Sigmoid colon (tissue), 7 donors: ENCODE measurements around the gene MAP3K2. TPM values are rescaled to one million over a fixed set of nuclear protein-coding genes. Genes with fewer than 3 reads are reported as not detected.

Experiments used
- DNase-seq: peaks from one replicate; pipeline ENCODE4 v3.0.0-alpha.2; 2019
- H3K27ac ChIP-seq, 4 donors: fragments of 200-600 bp; sonication (generic); one replicate each; pipeline ENCODE4 v1.5.1; 2016 to 2019; ENCODE audit warnings: mild to moderate bottlenecking in 1 of 4
- H3K27me3 ChIP-seq, 3 donors: fragments of 200-600 bp; sonication (generic); one replicate each; pipeline ENCODE4 v1.5.1; 2019; ENCODE audit warnings: mild to moderate bottlenecking in 1 of 3
- H3K36me3 ChIP-seq, 4 donors: fragments of 200-600 bp; sonication (generic); one replicate each; pipeline ENCODE4 v1.5.1; 2016 to 2019
- H3K4me1 ChIP-seq, 4 donors: fragments of 200-600 bp; sonication (generic); one replicate each; pipeline ENCODE4 v1.5.1; 2017 to 2019
- H3K4me3 ChIP-seq, 4 donors: fragments of 200-600 bp; sonication (generic); one replicate each; pipeline ENCODE4 v1.5.1; 2017 to 2019; ENCODE audit warnings: mild to moderate bottlenecking in 2 of 4, moderate library complexity in 1 of 4
- H3K9me3 ChIP-seq, 4 donors: fragments of 200-600 bp in 3 of 4; sonication (generic) in 3 of 4; one replicate each; pipeline versions ENCODE4 v1.5.1 to v1.6.1; 2013 to 2019
- EP300 ChIP-seq, 4 donors: sonication (generic); formaldehyde crosslinking; IDR thresholded peaks; one replicate each; pipeline ENCODE4 v1.6.1; 2017; ENCODE audit warnings: antibody characterized with exemption in 4 of 4
- POLR2A ChIP-seq, 2 donors: fragments of 450-650 bp; IDR thresholded peaks; one replicate each; pipeline ENCODE4 v1.6.1; 2016; ENCODE audit warnings: antibody characterized with exemption in 2 of 2, mild to moderate bottlenecking in 2 of 2, moderate library complexity in 2 of 2
- POLR2AphosphoS5 ChIP-seq, 4 donors: sonication (generic); formaldehyde crosslinking; IDR thresholded peaks; one replicate each; pipeline ENCODE4 v1.6.1; 2017; ENCODE audit warnings: antibody characterized with exemption in 4 of 4
- WGBS, 2 donors: extraction: QIAGEN DNeasy Blood & Tissue Kit; methylation state at CpG; one replicate each; pipeline ENCODE4 v1.1.7; 2013; 5-methylcytosine and 5-hydroxymethylcytosine counted together
- intact Hi-C: fragments of 100-400 bp; cut with DNase I; formaldehyde crosslinking; loops from one replicate; pipeline ENCODE4 v1.15.1; 2023
- polyA plus RNA-seq, 3 donors: library from polyadenylated mRNA; stranded (reverse); fragments of 200-250 nt; gene quantifications; one replicate each; pipeline ENCODE4 v1.2.3, GENCODE V29; 2013
- total RNA-seq, 4 donors: library from RNA; depleted of rRNA; stranded (reverse); fragments of >200 nt; gene quantifications; one replicate each; pipeline ENCODE4 v1.1.0, GENCODE V29; 2016
- TF ChIP-seq, protein P1 (sequence below), 4 experiments: fragments of 450-650 bp in 3 of 4; fragments of 200-600 bp in 1 of 4; IDR thresholded peaks; one replicate each; pipeline ENCODE4 v1.5.1; 2016 to 2019; ENCODE audit warnings: antibody characterized with exemption in 4 of 4, mild to moderate bottlenecking in 3 of 4, moderate library complexity in 2 of 4
- donor health status: healthy with polysubstance abuse.
- donor health status: Bipolar disorder and iron deficiency.
- donor health status: healthy.

MAP3K2 gene, protein sequence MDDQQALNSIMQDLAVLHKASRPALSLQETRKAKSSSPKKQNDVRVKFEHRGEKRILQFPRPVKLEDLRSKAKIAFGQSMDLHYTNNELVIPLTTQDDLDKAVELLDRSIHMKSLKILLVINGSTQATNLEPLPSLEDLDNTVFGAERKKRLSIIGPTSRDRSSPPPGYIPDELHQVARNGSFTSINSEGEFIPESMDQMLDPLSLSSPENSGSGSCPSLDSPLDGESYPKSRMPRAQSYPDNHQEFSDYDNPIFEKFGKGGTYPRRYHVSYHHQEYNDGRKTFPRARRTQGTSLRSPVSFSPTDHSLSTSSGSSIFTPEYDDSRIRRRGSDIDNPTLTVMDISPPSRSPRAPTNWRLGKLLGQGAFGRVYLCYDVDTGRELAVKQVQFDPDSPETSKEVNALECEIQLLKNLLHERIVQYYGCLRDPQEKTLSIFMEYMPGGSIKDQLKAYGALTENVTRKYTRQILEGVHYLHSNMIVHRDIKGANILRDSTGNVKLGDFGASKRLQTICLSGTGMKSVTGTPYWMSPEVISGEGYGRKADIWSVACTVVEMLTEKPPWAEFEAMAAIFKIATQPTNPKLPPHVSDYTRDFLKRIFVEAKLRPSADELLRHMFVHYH
- total RNA-seq, result 10 to 100 TPM; 39.9 to 52.2 (median 47.7) TPM
- polyA plus RNA-seq, result 10 to 100 TPM in 1 of 3 donors, 1 to 10 TPM in 2; 9.0 to 10.4 (median 9.2) TPM

- peak; percentile 97 for DNase-seq
- TF ChIP-seq POLR2A (IDR thresholded peaks at IDR 0.05) (peak; percentile 66 to 71), EP300 (IDR thresholded peaks at IDR 0.05) (peak in 2 of 4 donors; percentile 55 to 95), POLR2AphosphoS5 (IDR thresholded peaks at IDR 0.05) (peak; percentile 82 to 92 (median 88))
- TF ChIP-seq, protein P1, sequence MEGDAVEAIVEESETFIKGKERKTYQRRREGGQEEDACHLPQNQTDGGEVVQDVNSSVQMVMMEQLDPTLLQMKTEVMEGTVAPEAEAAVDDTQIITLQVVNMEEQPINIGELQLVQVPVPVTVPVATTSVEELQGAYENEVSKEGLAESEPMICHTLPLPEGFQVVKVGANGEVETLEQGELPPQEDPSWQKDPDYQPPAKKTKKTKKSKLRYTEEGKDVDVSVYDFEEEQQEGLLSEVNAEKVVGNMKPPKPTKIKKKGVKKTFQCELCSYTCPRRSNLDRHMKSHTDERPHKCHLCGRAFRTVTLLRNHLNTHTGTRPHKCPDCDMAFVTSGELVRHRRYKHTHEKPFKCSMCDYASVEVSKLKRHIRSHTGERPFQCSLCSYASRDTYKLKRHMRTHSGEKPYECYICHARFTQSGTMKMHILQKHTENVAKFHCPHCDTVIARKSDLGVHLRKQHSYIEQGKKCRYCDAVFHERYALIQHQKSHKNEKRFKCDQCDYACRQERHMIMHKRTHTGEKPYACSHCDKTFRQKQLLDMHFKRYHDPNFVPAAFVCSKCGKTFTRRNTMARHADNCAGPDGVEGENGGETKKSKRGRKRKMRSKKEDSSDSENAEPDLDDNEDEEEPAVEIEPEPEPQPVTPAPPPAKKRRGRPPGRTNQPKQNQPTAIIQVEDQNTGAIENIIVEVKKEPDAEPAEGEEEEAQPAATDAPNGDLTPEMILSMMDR (IDR thresholded peaks at IDR 0.05), result no peak
- Histone ChIP-seq H3K4me3 (peak within 1 kb of the TSS; percentile 81 to 98 (median 90)), H3K36me3 (no peaks in the 10 kb centered on the region), H3K4me1 (peaks cover 0 to 50% (median 30%) of the 10 kb centered on the region in 4 donors), H3K27me3 (no peaks in the 10 kb centered on the region), H3K9me3 (no peaks in the 10 kb centered on the region), H3K27ac (peak within 1 kb of the TSS; percentile 97 to 100 (median 99))
- intact Hi-C loops, result loop anchor here (1.0 to 10.0 kb wide), 3 partner anchors 20 to 733 kb away; partner anchors contain the start of genes GYPC and IWS1
- 0 to 1% methylated on average over 100 of the region's 100 CpGs for WGBS, 2 donors
Observed at GRCh38 chr2:127387655-127388422, at the start of gene MAP3K2. TSS of gene MAP3K2 (minus strand) at chr2:127387975. CDS start at chr2:127343129, 44,846 bp downstream.

DNA sequence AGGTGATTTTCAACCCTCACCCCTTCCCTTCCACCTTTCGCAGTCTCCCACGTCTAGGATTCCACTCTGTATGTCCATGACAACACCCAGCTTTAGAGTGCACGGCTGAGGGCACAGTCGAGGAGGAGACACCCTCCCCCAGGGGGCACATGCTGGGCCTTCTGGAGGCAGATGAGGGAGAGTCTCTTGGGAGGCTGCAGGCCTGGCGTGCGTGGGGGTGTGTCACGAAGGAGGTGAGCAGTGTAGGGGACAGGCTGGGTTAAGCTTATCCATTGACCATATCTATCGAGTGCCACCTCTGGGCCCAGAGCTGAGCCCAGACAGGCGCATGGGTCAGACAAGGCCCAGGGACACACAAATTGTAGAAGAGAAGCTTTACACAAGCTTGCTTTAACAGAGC lies 49.3 kb upstream of the MAP3K2 start:
- WGBS, 2 donors, result 94% methylated on average over 9 of the region's 9 CpGs
- Histone ChIP-seq H3K4me1 (no peaks in the 10 kb centered on the region), H3K27me3 (no peaks in the 10 kb centered on the region), H3K4me3 (no peak overlapping the region), H3K36me3 (no peaks in the 10 kb centered on the region), H3K27ac (no peak overlapping the region), H3K9me3 (peaks cover 0 to 7% (median 3%) of the 10 kb centered on the region in 4 donors)
- no peak for DNase-seq
- TF ChIP-seq POLR2A (IDR thresholded peaks at IDR 0.05) (no peak), EP300 (IDR thresholded peaks at IDR 0.05) (no peak), POLR2AphosphoS5 (IDR thresholded peaks at IDR 0.05) (no peak)
- TF ChIP-seq, protein P1 (IDR thresholded peaks at IDR 0.05), result no peak
- intact Hi-C loops, result no loop called here

GRCh38 chr2:127434515-127434914 lies 46.7 kb upstream of the MAP3K2 start:
- Histone ChIP-seq H3K27ac (no peak overlapping the region), H3K36me3 (no peaks in the 10 kb centered on the region), H3K9me3 (no peaks in the 10 kb centered on the region), H3K27me3 (no peaks in the 10 kb centered on the region), H3K4me1 (no peaks in the 10 kb centered on the region), H3K4me3 (no peak overlapping the region)
- intact Hi-C loops, result no loop called here
- TF ChIP-seq, protein P1 (IDR thresholded peaks at IDR 0.05), result no peak
- TF ChIP-seq POLR2AphosphoS5 (IDR thresholded peaks at IDR 0.05) (no peak), EP300 (IDR thresholded peaks at IDR 0.05) (no peak), POLR2A (IDR thresholded peaks at IDR 0.05) (no peak)
- 94 to 96% methylated on average over 6 of the region's 6 CpGs for WGBS, 2 donors
- DNase-seq, result no peak

- 81 to 84% methylated on average over 14 of the region's 14 CpGs for WGBS, 2 donors
- Histone ChIP-seq H3K27me3 (no peaks in the 10 kb centered on the region), H3K4me3 (no peak overlapping the region), H3K27ac (no peak overlapping the region), H3K36me3 (no peaks in the 10 kb centered on the region), H3K9me3 (no peaks in the 10 kb centered on the region), H3K4me1 (no peaks in the 10 kb centered on the region)
- intact Hi-C loops, result no loop called here
- no peak for DNase-seq
- no peak for TF ChIP-seq EP300 (IDR thresholded peaks at IDR 0.05)
- TF ChIP-seq POLR2AphosphoS5 (IDR thresholded peaks at IDR 0.05), result no peak
- TF ChIP-seq, protein P1 (IDR thresholded peaks at IDR 0.05), result no peak
- no peak for TF ChIP-seq POLR2A (IDR thresholded peaks at IDR 0.05)
Observed at GRCh38 chr2:127431408-127432023, 43.7 kb upstream of the MAP3K2 start.
